Endothelial cell of umbilical vein (primary cell): Measurements from ENCODE around the gene SESN2. TPM values are rescaled to one million over a fixed set of nuclear protein-coding genes. Genes with fewer than 3 reads are reported as not detected.

ENCODE experiments used
- BruUV-seq: library from RNA; stranded (reverse); fragments of 400-500 nt; replicated peaks from 2 replicates; lab custom pipeline; 2021; lab: Mats Ljungman, UMichigan
- CTCF ChIA-PET: fragments of 300-600, 350-600 bp; sonication (Branson Sonifier 250); formaldehyde crosslinking; loops from one replicate; lab custom pipeline; 2021; ENCODE audit warnings: antibody characterized with exemption, inconsistent platforms; lab: Charles Lee
- POLR2A ChIA-PET: fragments of 300-600, 350-600 bp; sonication (Branson Sonifier 250); formaldehyde crosslinking; loops from one replicate; lab custom pipeline; 2021; ENCODE audit warnings: antibody characterized with exemption, inconsistent platforms; lab: Charles Lee
- DNase-seq: peaks from one replicate; pipeline ENCODE4 v3.0.0-alpha.2; 2011; ENCODE audit warnings: low read depth, low spot score
- FAIRE-seq: peaks from 2 replicates; lab custom pipeline; 2011; peaks lifted over from hg19 to GRCh38; lab: Jason Lieb, UNC
- H2AFZ ChIP-seq: 2 replicates; pipeline ENCODE4 v1.6.0; 2012; ENCODE audit warnings: low read depth, low read length, control low read depth, inconsistent platforms
- H3K27ac ChIP-seq: 2 replicates; pipeline ENCODE4 v1.5.1; 2011; ENCODE audit warnings: low read depth, mild to moderate bottlenecking, control low read depth, low read length, moderate library complexity; ENCODE audit not compliant: insufficient read depth
- H3K27me3 ChIP-seq, 2 experiments: 2 replicates each; pipeline versions ENCODE4 v1.6.0 to v1.6.1; 2011; ENCODE audit warnings: low read length in 2 of 2, mixed read lengths in 1 of 2; ENCODE audit not compliant: control insufficient read depth in 2 of 2, insufficient read depth in 2 of 2
- H3K36me3 ChIP-seq, 2 experiments: 2 replicates in 1 of 2; 3 replicates in 1 of 2; pipeline ENCODE4 v1.5.1; 2011; ENCODE audit warnings: low read length in 2 of 2, mild to moderate bottlenecking in 1 of 2, moderate library complexity in 1 of 2; ENCODE audit not compliant: control insufficient read depth in 2 of 2, insufficient read depth in 2 of 2; ENCODE audit errors: extremely low read depth in 1 of 2
- H3K4me1 ChIP-seq: 3 replicates; pipeline ENCODE4 v1.5.1; 2011; ENCODE audit warnings: mild to moderate bottlenecking, low read length; ENCODE audit not compliant: control insufficient read depth, insufficient read depth; ENCODE audit errors: extremely low read depth
- H3K4me2 ChIP-seq: 2 replicates; pipeline ENCODE4 v1.6.1; 2011; ENCODE audit warnings: low read length, control low read depth, mixed read lengths; ENCODE audit not compliant: insufficient read depth
- H3K4me3 ChIP-seq, 3 experiments: fragments of 200-600 bp in 1 of 3; sonication (generic), shearing (Covaris generic) in 1 of 3; replicated peaks in 1 of 3; 2 replicates each; pipeline ENCODE4 v1.5.1; 2011 to 2016; ENCODE audit warnings: control low read depth in 3 of 3, low read length in 3 of 3, mild to moderate bottlenecking in 2 of 3, inconsistent platforms in 1 of 3, low read depth in 1 of 3, moderate library complexity in 1 of 3; ENCODE audit not compliant: insufficient read depth in 1 of 3
- H3K79me2 ChIP-seq: 2 replicates; pipeline ENCODE4 v1.6.0; 2012; ENCODE audit warnings: low read length, inconsistent platforms; ENCODE audit not compliant: control insufficient read depth, insufficient read depth
- H3K9ac ChIP-seq: replicated peaks from 2 replicates; pipeline ENCODE3; 2011; ENCODE audit warnings: low read length, control low read depth; ENCODE audit not compliant: insufficient read depth; ENCODE audit errors: extremely low read depth
- H3K9me1 ChIP-seq: replicated peaks from 3 replicates; pipeline ENCODE4 v1.6.0; 2011; ENCODE audit warnings: mild to moderate bottlenecking, low read length; ENCODE audit not compliant: control insufficient read depth, insufficient read depth; ENCODE audit errors: extremely low read depth
- H3K9me3 ChIP-seq: replicated peaks from 2 replicates; pipeline ENCODE4 v1.5.1; 2012; ENCODE audit warnings: low read length, inconsistent platforms; ENCODE audit not compliant: control insufficient read depth, insufficient read depth
- H4K20me1 ChIP-seq: replicated peaks from 2 replicates; pipeline ENCODE3; 2011; ENCODE audit warnings: mild to moderate bottlenecking, low read length; ENCODE audit not compliant: control insufficient read depth, insufficient read depth; ENCODE audit errors: extremely low read depth
- EZH2 ChIP-seq: IDR thresholded peaks from 2 replicates; pipeline ENCODE4 v1.6.1; 2012; ENCODE audit warnings: borderline replicate concordance, low read depth, mild to moderate bottlenecking, moderate library complexity, low read length, inconsistent platforms; ENCODE audit not compliant: severe bottlenecking
- FOS ChIP-seq: IDR thresholded peaks from 2 replicates; pipeline ENCODE4 v1.6.1; 2011; ENCODE audit warnings: mild to moderate bottlenecking, low read length, moderate library complexity, borderline replicate concordance; ENCODE audit not compliant: insufficient read depth
- GATA2 ChIP-seq: IDR thresholded peaks from 2 replicates; pipeline ENCODE4 v1.7.0; 2011; ENCODE audit warnings: low read depth, mild to moderate bottlenecking, moderate library complexity, mixed read lengths, low read length; ENCODE audit not compliant: insufficient read length, insufficient read depth
- JUN ChIP-seq: IDR thresholded peaks from 2 replicates; pipeline ENCODE4 v1.6.1; 2011; ENCODE audit warnings: borderline replicate concordance, low read depth; ENCODE audit not compliant: insufficient read length, insufficient read depth
- MYC ChIP-seq: IDR thresholded peaks from one replicate; pipeline ENCODE4 v1.6.1; 2011; ENCODE audit warnings: mild to moderate bottlenecking, low read depth, low read length
- POLR2A ChIP-seq: IDR thresholded peaks from 2 replicates; pipeline ENCODE4 v1.6.1; 2012; ENCODE audit warnings: low read depth, mild to moderate bottlenecking, control low read depth, low read length
- POLR2AphosphoS5 ChIP-seq: IDR thresholded peaks from 2 replicates; pipeline ENCODE4 v1.6.1; 2012; ENCODE audit warnings: low read depth, mild to moderate bottlenecking, control low read depth, low read length, moderate library complexity; ENCODE audit not compliant: insufficient read depth
- dilution Hi-C: fragments of 300-500 bp; cut with MboI; formaldehyde crosslinking; loops from one replicate; pipeline ENCODE4 v1.15.0; 2019; ENCODE audit warnings: low sequenced_read_pairs; ENCODE audit not compliant: extremely low pct_ligation_motif_present
- intact Hi-C: fragments of 100-400 bp; cut with micrococcal nuclease; formaldehyde crosslinking; loops from one replicate; pipeline ENCODE4 v1.10.0; 2022
- polyA plus RNA-seq, 4 experiments: library from polyadenylated mRNA; depleted of rRNA in 3 of 4; stranded (reverse) in 3 of 4; unstranded in 1 of 4; fragments of >200 nt; gene quantifications; 2 replicates each; pipeline versions ENCODE4 v1.2.1 to v1.2.3, GENCODE V29; 2011 to 2012; ENCODE audit warnings: missing spikeins in 1 of 4
- total RNA-seq: library from RNA; stranded (reverse); gene quantifications from 2 replicates; pipeline ENCODE4 v1.2.3, GENCODE V29; 2021
- TF ChIP-seq, protein P1 (sequence below): IDR thresholded peaks from 2 replicates; pipeline ENCODE4 v1.6.1; 2011; ENCODE audit not compliant: insufficient read depth, insufficient read length
- TF ChIP-seq, protein P2 (sequence below), 2 donors: IDR thresholded peaks; 1 replicate in 1 of 2; 2 replicates in 1 of 2; pipeline ENCODE4 v1.5.1; 2011; ENCODE audit warnings: low read length in 2 of 2, mild to moderate bottlenecking in 2 of 2, moderate library complexity in 2 of 2, control low read depth in 1 of 2, inconsistent platforms in 1 of 2, low read depth in 1 of 2; ENCODE audit not compliant: insufficient read depth in 1 of 2; ENCODE audit errors: extremely low read depth in 1 of 2

The SESN2 gene
- total and polyA plus RNA-seq, 2 donors (not counting 3 experiments of a cell fraction or from before 2014, with no cell fraction given): 11.6 to 13.2 TPM

DNA sequence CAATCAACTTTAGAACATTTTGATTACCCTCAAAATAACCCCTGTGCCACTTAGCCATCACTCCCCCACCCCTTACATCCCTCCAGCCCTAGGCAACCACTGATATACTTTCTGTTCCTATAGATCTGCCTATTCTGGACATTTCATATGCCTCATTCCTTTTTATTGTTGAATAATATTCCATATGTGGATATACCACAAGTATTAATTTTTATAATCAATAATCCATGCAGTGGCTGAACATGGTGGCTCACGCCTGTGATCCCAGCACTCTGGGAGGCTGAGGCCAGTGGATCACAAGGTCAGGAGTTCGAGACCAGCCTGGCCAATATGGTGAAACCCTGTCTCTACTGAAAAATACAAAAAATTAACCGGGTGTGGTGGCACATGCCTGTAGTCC is 49.4 kb downstream of the SESN2 start:
- CTCF ChIA-PET: interaction anchor here (1.2 kb wide), 1 partner anchor 60 kb away, joined by 3 read pairs; no protein-coding TSS in a partner anchor
- dilution Hi-C loops (no loop called here), intact Hi-C loops (no loop called here)
- H4K20me1 ChIP-seq: no peaks in the 10 kb centered on the region
- FAIRE-seq (no peak), DNase-seq (no peak)
- no peak overlapping the region for H3K4me2 ChIP-seq
- TF ChIP-seq POLR2A: no peak
- TF ChIP-seq FOS: no peak
- no peak for TF ChIP-seq JUN
- TF ChIP-seq, protein P1, sequence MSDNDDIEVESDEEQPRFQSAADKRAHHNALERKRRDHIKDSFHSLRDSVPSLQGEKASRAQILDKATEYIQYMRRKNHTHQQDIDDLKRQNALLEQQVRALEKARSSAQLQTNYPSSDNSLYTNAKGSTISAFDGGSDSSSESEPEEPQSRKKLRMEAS: no peak
- TF ChIP-seq, protein P2, sequence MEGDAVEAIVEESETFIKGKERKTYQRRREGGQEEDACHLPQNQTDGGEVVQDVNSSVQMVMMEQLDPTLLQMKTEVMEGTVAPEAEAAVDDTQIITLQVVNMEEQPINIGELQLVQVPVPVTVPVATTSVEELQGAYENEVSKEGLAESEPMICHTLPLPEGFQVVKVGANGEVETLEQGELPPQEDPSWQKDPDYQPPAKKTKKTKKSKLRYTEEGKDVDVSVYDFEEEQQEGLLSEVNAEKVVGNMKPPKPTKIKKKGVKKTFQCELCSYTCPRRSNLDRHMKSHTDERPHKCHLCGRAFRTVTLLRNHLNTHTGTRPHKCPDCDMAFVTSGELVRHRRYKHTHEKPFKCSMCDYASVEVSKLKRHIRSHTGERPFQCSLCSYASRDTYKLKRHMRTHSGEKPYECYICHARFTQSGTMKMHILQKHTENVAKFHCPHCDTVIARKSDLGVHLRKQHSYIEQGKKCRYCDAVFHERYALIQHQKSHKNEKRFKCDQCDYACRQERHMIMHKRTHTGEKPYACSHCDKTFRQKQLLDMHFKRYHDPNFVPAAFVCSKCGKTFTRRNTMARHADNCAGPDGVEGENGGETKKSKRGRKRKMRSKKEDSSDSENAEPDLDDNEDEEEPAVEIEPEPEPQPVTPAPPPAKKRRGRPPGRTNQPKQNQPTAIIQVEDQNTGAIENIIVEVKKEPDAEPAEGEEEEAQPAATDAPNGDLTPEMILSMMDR (IDR thresholded peaks at IDR 0.05; ENCODE audit: extremely low read depth in 1 of 2, insufficient read depth in 1 of 2, low read depth in 1 of 2, low read length in 2 of 2): no peak
- no peak for TF ChIP-seq EZH2
- no peak for TF ChIP-seq MYC
- TF ChIP-seq GATA2: no peak
- TF ChIP-seq POLR2AphosphoS5: no peak
- H3K9ac ChIP-seq: no peak overlapping the region
- no peaks in the 10 kb centered on the region for H3K27me3 ChIP-seq
- H3K79me2 ChIP-seq: no peaks in the 10 kb centered on the region
- POLR2A ChIA-PET: no interaction called here
- H3K9me1 ChIP-seq: no peaks in the 10 kb centered on the region
- no peaks in the 10 kb centered on the region for H3K36me3 ChIP-seq
- H3K4me3 ChIP-seq: no peak overlapping the region
- no TSS peak for BruUV-seq
- H3K27ac ChIP-seq: no peak overlapping the region
- H3K4me1 ChIP-seq: no peaks in the 10 kb centered on the region
- no peaks in the 10 kb centered on the region for H3K9me3 ChIP-seq
- no peak overlapping the region for H2AFZ ChIP-seq
